ENCODE results near the gene NINJ1.
"Not testable (repeated sequence)": the region's sequence is repeated elsewhere in the genome, so short reads cannot be mapped to it uniquely, and the experiment has no call there.

The NINJ1 gene

GRCh38 chr9:93159601-93160471, 25.8 kb upstream of the NINJ1 start:
- DNase-seq (ENCODE audit: low read depth) = peak; percentile 39

GRCh38 chr9:93156475-93157008, 22.5 kb upstream of the NINJ1 start:
- DNase-seq (ENCODE audit: low read depth) = no peak

DNA sequence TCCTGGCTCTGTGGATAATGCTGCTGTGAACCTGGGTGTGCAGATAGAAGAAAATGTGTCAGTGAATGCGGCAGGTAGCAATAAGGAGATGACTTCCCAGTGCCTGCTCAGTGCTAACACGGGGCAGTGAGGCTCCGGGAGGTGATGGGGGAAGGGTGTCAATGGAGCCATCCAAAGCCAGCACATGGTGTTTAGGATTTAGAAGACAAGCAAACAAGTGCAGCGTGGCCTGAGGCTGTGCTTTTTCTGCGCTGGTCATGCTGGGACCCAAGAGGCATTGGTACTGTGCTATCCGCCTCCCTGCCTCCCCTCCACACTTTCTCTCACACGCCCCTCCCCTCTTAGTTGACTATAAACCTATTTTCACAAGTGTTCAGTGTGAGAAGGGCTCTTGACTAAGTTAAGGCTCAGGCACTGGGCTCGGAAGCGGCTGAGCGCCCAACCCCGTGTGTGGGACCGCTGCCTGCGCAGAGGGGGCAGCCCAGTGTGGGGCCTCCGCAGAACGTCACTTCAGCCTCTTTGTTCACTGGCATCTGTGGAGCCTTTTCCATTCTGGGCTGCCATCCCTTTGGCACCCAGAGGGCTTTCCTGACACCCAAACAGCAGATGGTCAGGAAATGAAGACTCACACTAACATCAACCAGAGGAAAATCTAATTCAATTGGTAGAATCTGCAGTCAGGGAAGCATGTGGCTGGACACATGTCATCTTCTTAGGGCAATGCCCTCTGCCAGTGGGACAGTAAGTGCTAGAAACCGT, 21.8 kb upstream of the NINJ1 start:
- no peak for DNase-seq (ENCODE audit: low read depth)

DNA sequence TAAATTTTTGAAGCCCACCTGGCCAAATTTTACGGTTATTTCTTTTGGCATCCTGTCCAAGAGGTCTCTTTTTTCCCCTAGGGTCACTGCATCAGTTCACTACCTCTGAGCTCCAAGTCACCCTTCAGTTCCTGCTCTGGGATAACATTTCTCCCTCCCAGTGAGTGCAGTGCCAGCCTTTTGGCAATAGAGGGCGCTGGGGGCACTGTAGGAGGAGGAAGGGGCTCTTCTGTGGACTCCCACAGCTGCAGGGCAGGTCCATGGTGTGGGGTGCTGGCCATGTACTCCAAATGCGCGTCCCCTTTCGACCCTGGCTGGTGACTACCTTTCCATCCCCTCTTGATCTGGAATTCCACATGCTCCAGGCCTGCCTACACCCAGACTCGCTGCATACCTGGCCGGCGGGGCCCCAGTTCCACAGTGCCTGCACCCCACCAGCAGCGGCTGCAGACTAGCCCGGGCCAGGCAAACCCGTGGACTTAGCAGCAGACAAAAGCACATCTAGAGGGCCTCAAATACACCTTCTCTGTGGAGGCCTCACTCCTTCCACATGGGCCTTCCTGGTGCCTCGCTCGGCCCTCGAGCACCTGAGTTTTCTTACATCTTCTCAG, 20.3 kb upstream of the NINJ1 start:
- no peak for DNase-seq (ENCODE audit: low read depth)

GRCh38 chr9:93151097-93151784, 17.2 kb upstream of the NINJ1 start:
- DNase-seq (ENCODE audit: low read depth) = no peak

DNA sequence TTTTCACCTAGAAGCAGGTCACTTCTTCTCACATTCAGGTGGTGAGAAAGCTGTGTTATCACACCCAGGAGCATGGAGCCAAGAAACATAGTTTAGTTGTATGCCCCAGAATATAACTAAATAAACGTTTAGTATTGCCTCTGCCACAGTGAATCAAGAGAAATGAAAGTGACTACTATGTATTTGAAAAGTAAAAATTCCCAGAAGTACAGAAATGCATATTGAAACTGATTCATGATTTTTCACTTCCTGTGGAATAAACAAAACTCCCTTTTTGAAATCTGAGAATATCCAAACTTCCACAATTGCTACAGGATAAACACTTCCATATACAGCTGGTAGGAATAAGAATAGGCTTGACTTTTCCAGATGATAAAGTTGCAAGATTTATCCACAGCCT, 15.3 kb upstream of the NINJ1 start:
- no peak for DNase-seq (ENCODE audit: low read depth)

DNA sequence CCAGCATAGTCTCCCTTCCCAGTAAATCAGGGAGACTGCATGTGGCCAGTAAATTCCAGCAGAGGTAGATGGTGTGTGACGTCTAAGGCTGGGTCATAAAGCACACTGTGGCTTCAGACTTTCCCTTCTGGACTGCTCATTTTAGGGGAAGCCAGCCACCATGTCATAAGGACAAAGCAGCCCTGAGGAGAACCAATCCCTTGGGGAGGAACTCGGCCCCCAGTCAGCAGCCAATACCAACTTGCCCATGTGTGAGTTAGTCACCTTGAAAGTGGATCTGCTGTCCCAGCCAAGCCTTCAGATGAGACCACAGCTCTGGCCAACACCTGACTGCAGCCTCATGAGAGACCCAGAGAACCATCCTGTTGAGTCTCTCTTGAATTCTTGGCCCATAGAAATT, 14.7 kb upstream of the NINJ1 start:
- no peak for DNase-seq (ENCODE audit: low read depth)

DNA sequence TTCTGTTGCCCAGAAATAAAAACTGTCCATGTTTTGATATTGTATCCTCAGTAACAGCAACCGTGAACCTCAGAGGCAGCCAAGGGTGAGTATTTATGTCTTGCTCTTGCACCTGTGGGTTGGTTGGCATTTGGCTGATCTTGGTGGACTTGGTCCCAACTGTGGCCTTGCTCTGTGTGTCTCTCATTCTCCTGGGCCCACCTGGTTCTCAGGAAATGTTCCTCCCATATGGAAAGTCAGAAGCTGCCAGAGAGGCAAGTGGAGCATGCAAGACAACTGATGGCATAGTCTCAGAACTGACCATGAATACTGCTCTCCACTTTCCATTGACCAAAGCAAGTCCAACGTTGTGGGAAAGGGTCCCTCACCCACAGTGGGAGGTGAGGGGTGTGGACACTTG, 13.6 kb upstream of the NINJ1 start:
- DNase-seq (ENCODE audit: low read depth) = no peak

- DNase-seq (ENCODE audit: low read depth) = not testable (repeated sequence)
These were observed 12.6 kb upstream of the NINJ1 start for GRCh38 chr9:93146696-93147095.

DNA sequence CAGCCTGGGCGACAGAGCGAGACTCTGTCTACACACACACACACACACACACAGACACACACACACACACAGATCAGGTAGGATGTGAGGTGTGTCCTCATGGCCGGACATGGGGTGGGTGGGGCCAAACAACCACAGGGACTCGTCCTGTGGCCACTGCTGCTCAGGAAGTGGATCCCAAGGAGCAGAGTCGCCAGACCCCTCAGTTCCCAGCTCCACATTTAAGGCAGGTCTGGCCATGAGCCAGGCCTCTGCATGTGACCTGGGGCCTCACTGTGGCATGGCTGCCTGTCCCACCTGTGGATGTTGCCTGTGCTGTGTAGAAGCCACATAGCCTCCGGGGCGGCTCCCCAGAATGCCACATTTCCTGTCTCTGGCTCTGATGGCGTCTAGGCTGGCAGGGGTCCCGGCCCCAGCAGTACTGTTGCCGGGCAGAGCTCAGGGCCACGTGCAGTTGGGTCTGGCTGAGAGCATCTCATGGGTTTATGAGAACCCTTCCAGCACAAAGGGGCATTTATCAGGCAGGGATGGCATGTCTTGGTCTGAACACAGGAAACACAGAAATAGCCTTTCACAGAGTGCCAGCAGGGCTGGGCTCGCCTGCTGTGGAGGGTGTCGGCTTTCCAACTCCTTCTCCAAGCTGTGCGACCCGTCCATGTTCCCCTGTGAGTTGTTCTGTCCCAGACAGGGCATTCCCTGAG, 9.9 kb upstream of the NINJ1 start:
- DNase-seq (ENCODE audit: low read depth) = peak; percentile 21

DNA sequence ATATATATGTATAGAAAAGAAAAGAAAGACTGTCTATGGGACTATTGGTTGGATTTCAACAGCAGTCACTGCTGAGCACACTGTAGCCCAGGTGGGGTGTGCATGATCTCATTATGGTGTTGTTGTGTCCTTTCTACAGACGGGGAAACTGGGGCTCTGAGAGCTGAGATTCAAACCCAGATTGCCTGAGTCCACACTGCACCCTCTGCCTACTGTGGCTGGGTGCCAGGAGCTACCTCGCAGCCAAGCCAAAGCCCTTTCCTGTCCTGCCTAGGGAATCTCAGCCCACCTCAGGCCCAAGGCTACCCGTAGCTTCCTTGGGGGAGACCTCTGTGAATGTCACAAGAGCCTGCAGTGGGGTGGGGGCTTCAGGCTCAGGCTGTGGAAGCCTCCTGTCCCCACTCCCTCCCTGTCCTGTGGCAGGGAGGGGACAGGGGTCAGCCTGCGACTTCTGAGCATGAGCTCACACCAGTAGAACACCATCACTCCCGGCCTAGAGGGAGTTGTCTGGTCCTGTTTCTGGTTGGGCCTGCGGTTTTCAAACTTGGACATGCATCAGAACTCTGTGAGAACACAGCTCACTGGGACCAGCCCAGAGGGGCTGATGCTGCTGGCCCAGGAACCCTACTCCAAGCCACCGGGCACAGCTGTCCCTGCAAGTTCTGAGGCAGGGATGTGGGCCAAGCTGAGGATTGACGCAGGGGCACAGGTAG, 7.9 kb upstream of the NINJ1 start:
- DNase-seq (ENCODE audit: low read depth) = no peak

- DNase-seq (ENCODE audit: low read depth) = no peak
These were observed 5.5 kb upstream of the NINJ1 start for GRCh38 chr9:93139365-93140182.

DNA sequence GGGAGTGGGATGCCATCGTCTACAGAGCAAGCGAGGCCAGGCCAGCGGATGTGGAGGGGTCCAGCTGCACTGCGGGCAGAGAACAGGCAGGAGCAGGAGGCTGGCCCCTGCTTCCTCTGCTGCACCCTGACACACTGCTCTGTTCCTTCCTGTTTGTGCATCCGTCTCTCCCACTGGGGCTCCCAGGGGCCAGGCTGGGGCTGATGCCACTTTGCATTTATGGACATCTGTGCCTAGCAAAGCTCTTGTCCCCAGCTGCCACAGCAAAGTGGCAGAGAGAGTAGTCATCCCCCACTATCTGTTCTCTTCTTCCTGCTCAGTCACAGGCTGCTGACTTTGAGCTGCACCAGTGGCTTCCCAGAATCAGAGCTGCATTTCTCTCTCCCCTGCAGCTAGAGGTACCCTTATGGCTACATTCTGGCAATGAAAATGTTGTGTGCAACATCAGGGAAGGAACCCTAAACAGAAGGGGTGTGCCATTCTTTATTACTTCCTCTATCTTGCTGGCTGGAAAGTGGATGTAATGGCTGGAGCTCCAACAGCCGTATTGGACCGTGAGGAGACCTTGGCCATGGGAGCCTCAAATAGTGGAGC, 4.2 kb upstream of the NINJ1 start:
- DNase-seq (ENCODE audit: low read depth) = no peak

DNA sequence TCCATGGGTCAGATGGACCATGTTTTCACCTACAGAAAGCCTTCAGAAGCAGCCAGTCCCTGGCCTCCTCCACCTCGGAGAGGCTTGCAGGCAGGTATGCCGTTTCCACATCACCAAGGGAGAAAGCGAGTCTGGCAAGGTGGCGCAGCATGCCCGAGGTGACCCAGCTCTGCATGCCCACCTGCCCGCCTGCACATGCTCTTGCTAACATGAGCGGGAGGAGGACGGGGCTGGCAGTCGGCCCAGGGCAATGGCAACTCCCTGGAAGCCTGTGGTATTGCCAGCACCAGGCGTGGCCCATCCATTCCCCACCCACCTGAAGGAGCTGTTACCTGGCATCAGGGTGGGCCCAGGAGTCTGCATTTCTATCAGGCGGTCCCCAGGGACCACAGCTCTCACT, 3.3 kb upstream of the NINJ1 start:
- DNase-seq (ENCODE audit: low read depth) = no peak

DNA sequence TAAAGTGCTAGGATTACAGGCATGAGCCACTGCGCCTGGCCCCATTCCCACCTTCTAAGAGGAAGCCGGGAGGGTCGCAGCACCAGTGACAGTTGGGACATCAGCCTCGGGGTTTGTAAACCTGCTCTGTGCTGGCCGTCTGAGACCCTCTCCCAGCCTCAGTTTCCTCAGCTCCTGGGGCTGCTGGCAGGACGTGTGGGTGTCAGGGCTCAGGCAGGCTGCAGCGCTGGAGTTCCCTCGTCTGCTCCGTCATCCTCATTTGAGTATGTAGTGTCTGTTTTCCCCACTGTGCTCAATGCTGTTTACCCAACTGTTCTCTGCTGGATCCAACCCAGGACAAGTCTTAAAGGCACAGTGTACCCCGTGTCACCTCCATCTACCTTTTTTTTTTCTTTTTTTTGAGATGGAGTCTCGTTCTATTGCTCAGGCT, 2.0 kb upstream of the NINJ1 start:
- no peak for DNase-seq (ENCODE audit: low read depth)

DNA sequence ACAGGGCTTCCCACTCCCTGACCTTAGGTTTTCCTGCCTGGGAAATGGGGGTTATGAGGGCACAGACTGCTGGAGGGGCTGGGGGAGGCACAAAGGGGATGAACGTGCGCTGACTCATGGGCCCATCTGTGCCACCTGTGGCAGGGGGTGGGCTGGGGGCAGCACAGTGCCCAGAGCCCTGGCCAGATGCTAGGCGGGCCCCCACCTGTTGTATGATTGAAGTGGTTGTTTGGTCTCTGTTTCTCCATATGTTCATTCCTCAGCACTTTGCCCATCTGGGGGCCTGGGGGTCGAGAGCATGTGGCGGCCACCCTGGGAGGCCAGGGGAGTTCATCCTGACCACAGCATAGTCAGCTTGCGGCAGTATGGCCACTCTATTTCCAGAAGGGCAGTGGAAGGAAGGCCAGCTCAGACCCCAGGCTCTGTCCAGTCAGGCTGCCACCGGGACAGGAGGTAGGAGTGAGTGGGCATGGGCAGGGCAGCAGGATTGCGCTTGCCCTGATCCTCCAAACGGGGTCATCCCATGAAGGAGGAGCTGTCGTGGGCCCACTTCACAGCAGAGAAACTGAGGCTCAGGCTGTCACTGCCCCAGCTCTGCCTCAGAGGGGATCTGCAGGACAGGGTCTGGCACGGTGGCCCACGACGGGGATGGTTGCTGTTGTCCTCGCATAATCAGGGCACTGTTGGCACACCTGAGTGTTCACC, 841 bp upstream of the NINJ1 start:
- DNase-seq (ENCODE audit: low read depth) = no peak

GRCh38 chr9:93133681-93134014, 403 bp downstream of the NINJ1 start:
- DNase-seq (ENCODE audit: low read depth) = no peak

DNA sequence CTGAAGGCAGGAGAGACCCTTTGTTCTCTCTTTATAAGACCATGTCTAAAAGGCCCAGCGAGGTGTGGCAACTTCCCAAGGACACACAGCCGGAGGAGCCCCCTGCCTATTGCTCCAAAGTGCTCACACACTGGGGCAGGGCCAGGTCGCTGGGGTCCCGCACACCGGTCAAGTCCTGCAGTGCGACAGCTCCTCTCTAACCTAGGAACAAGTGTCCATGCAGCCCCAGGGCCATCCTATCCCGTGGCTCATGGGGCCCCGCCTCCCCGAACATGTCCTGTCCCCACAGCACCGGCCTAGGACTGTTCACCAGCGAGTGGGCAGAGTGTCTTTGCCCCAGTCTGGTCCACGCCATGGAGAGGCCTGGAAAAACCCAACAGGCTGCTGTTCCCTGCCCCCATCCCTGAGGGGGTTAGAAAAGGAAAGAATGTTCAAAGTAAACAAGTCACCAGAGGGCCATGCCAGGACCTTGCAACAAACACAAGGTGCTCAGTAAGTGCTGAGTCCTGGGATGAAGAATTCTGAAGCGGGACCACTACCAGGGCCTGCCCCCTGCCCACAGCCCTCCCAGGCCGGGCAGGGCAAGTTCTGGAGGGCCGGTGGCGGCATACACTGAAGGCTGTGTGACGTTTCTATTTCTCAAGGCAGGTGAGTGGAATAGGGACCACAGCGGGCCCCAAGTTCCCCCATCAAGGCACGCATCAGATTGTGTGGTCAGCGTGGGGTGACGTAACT, 938 bp downstream of the NINJ1 start:
- DNase-seq (ENCODE audit: low read depth) = peak; percentile 24

Data from stimulated activated CD8-positive, alpha-beta memory T cell treated with anti-CD3 and anti-CD28 coated beads, Interleukin-15, amount 100 ng/mL, for 1 hour (primary cell).